Fibroblast of the aortic adventitia (primary cell): ENCODE measurements around the gene M6PR. TPM values are rescaled to one million over a fixed set of nuclear protein-coding genes. Genes with fewer than 3 reads are reported as not detected.

Experiments used
- DNase-seq: peaks from one replicate; pipeline ENCODE4 v3.0.0-alpha.2; 2010; ENCODE audit warnings: low read depth
- H3K4me3 ChIP-seq: 2 replicates; pipeline ENCODE4 v1.5.1; 2011; ENCODE audit warnings: low read depth, mild to moderate bottlenecking, control low read depth, low read length, moderate library complexity
- total RNA-seq: library from RNA; depleted of rRNA; stranded (reverse); fragments of >200 nt; gene quantifications from 2 replicates; pipeline ENCODE4 v1.2.3, GENCODE V29; 2012; ENCODE audit warnings: low replicate concordance
- TF ChIP-seq, protein P1 (sequence below): IDR thresholded peaks from 2 replicates; pipeline ENCODE4 v1.5.1; 2011; ENCODE audit warnings: mild to moderate bottlenecking, low read length, control low read depth, inconsistent platforms; ENCODE audit not compliant: insufficient read depth

The M6PR gene
- total RNA-seq, 1 donor = 92.1 TPM

DNA sequence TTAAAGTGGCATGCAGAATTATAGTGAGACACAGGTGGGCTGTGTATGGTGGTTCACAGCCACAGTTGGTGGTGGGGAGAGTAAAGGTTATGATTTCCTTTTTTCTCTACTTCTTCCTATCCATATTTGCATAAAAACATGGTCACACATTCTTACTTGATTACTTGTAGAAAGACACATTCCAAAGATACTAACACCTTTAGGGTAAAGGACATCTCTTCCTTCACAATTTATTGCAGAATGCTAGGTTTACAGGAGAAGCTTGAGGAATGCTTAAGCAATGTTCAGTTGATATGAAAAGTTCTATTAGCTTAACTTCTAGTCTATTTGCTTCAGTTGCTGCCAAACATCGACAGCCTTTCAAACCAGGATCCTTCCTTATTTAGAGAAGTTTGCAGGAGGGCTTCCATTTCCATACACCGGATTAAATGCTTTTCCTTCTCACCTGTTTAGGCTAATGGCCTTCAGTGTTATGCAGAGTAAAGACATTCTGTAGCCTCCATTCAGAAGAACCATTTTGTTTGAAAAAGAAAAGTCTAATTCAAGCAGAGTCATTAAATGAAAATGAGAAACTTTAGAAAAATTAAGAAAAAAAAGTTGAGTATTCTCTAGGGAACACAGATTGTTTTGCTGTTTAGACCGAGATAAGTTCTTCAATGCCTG is 37.7 kb downstream of the M6PR start:
- H3K4me3 ChIP-seq = no peak overlapping the region
- TF ChIP-seq, protein P1, sequence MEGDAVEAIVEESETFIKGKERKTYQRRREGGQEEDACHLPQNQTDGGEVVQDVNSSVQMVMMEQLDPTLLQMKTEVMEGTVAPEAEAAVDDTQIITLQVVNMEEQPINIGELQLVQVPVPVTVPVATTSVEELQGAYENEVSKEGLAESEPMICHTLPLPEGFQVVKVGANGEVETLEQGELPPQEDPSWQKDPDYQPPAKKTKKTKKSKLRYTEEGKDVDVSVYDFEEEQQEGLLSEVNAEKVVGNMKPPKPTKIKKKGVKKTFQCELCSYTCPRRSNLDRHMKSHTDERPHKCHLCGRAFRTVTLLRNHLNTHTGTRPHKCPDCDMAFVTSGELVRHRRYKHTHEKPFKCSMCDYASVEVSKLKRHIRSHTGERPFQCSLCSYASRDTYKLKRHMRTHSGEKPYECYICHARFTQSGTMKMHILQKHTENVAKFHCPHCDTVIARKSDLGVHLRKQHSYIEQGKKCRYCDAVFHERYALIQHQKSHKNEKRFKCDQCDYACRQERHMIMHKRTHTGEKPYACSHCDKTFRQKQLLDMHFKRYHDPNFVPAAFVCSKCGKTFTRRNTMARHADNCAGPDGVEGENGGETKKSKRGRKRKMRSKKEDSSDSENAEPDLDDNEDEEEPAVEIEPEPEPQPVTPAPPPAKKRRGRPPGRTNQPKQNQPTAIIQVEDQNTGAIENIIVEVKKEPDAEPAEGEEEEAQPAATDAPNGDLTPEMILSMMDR = no peak
- DNase-seq = no peak

DNA sequence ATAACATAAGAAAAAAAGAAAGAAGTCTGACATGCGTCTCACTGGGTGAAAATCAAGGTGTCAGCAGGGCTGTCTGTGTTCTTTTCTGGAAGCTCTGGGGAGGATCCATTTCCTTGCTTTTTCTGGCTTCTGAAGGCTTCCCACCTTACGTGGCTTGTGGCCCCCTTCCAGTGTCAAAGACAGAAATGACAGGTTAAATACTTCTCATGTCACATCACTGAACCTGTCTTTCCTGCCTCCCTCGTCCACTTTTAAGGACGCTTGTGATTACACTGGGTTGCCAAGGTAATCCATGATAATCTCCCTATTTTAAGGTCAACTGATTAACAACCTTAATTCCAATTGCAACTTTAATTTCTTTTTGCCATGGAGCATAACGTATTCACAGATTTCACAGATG is 39.7 kb downstream of the M6PR start:
- no peak overlapping the region for H3K4me3 ChIP-seq
- no peak for DNase-seq
- TF ChIP-seq, protein P1 = no peak

DNA sequence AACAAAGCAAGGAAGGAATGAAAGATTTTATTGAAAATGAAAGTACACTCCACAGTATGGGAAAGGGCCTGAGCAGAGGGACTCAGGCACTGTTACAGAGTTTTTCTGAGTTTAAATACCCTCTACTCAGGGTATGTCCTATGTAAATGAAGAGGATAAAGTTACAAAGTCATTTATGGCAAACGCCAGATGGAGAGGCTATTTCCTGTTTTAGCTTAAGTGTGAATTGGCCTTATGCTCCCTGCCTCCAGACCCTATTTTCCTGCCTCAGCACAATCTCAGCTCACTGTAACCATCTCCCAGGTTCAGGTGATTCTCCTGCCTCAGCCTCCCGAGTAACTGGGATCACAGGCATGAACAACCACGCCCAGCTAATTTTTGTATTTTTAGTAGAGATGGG is 41.9 kb downstream of the M6PR start:
- DNase-seq = no peak
- TF ChIP-seq, protein P1 = no peak

DNA sequence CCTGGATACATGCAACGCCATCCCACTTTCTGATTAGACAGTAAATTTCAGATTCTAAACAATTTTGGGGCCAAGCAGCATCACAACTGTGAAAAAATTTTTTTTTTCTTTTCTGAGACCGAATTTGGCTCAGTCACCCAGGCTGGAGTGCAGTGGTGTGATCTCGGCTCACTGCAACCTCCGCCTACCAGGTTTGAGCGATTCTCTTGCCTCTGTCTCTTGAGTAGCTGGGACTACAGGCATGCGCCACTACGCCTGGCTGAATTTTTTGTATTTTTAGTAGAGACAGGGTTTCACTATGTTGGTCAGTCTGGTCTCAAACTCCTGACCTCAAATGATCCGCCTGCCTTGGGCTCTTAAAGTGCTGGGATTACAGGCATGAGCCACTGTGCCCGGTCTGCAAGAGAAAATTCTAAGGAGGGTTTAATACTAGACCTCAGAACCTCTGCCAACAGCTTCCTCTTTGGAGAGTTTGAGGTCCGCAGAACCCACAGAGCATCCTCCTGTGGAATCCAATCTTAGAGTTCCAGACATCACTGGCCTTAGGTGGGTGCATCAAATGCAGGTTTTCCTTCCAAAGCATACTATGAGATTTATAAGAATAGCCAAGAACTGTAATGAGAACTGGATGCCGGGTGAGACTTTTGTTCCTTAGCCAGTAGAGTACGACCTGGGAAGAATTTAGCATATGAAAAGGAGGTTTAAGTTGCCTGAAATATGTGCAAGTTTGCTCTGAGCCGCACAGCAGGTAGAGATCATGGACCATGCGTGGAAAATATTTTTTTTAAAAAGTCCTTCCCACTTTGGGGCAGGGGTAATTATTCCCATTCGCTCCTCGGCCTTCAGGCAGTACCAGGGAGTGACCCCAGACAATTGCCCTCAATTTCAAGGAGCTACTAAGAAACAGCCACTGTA is 42.9 kb downstream of the M6PR start:
- no peak for DNase-seq
- TF ChIP-seq, protein P1 = no peak
- no peak overlapping the region for H3K4me3 ChIP-seq

More for the DNA sequence above, 41.9 kb downstream of the M6PR start:
- no peak overlapping the region for H3K4me3 ChIP-seq

DNA sequence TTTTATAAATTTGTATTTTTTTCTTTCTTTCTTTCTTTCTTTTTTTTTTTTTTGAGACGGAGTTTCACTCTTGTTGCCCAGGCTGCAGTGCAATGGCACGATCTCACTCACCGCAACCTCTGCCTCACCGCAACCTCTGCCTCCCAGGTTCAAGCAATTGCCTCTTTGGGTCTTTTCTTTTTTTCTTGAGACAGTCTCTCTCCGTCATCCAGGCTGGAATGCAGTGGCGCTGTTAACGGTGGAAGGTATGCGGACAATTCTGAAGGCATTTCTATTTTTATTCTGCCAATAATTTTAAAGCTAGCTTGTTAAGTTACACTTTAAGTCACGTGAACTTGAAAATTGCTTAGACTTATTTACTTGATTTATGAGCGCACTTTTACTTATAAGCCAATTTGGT is 43.9 kb downstream of the M6PR start:
- no peak for DNase-seq
- TF ChIP-seq, protein P1 = no peak
- no peak overlapping the region for H3K4me3 ChIP-seq

DNA sequence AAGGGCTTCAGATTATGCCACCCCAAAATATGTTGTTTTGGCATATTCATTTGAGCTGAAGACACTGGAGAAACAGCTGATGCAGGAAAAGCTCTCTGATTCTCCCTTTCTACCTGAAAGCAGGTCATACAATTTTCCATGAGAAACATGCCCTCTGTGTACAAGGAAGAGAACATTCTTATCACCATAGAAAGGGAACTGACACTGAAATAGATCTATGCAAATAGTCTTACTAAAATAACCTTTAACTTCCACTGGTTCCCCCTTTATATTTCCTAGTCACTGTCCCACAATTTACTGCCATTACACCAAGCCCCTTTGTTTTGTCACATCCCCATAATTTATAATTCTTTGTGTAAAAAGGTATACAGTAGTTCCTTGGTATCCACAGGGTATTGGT is 44.8 kb downstream of the M6PR start:
- no peak overlapping the region for H3K4me3 ChIP-seq
- TF ChIP-seq, protein P1 = no peak
- no peak for DNase-seq
